Fibroblast of pulmonary artery (primary cell): Measurements from ENCODE around the gene ZNF764.

ENCODE experiments used
- DNase-seq: peaks from one replicate; pipeline ENCODE4 v3.0.0-alpha.2; 2010; ENCODE audit warnings: low read depth
- H3K4me3 ChIP-seq: replicated peaks from 2 replicates; pipeline ENCODE4 v1.5.1; 2011; ENCODE audit warnings: low read depth, mild to moderate bottlenecking, control low read depth, low read length, moderate library complexity
- CTCF ChIP-seq: IDR thresholded peaks from 2 replicates; pipeline ENCODE4 v1.5.1; 2011; ENCODE audit warnings: mild to moderate bottlenecking, control low read depth, low read length, inconsistent platforms; ENCODE audit errors: missing control alignments

Gene ZNF764

GRCh38 chr16:30535106-30535776 lies 22.9 kb downstream of the ZNF764 start:
- TF ChIP-seq CTCF = no peak
- DNase-seq = no peak
- peak overlapping the region; percentile 73 for H3K4me3 ChIP-seq

- no peak for TF ChIP-seq CTCF
- DNase-seq = peak; percentile 77
- peak within 1 kb of the TSS; percentile 73 for H3K4me3 ChIP-seq
Measured at GRCh38 chr16:30534368-30535105, 23.6 kb downstream of the ZNF764 start, which contains the start of gene ZNF747. Gene ZNF747, minus strand, starts transcription at chr16:30534858. Its CDS starts 179 bp downstream, at chr16:30534679.

- H3K4me3 ChIP-seq = peak overlapping the region; percentile 73
- no peak for DNase-seq
- no peak for TF ChIP-seq CTCF
Measured at GRCh38 chr16:30533748-30534367, 24.3 kb downstream of the ZNF764 start.

GRCh38 chr16:30533146-30533522 lies 25.0 kb downstream of the ZNF764 start:
- no peak for DNase-seq
- H3K4me3 ChIP-seq = no peak overlapping the region
- TF ChIP-seq CTCF = no peak

- H3K4me3 ChIP-seq = no peak overlapping the region
- no peak for DNase-seq
- TF ChIP-seq CTCF = no peak
Measured at GRCh38 chr16:30532285-30533145, 25.7 kb downstream of the ZNF764 start.

GRCh38 chr16:30530163-30531037 lies 27.8 kb downstream of the ZNF764 start:
- no peak overlapping the region for H3K4me3 ChIP-seq
- DNase-seq = no peak
- TF ChIP-seq CTCF = no peak
